PC-3 (cell line): Measurements from ENCODE around the gene DOK7. TPM values are rescaled to one million over a fixed set of nuclear protein-coding genes. Genes with fewer than 3 reads are reported as not detected.

ENCODE experiments used
- ATAC-seq: fragments of 200-7000 bp; cut with Tn5 transposase; 2 replicates; pipeline ENCODE4 v1.9.1; 2020; ENCODE audit warnings: mild to moderate bottlenecking, moderate library complexity
- BruUV-seq: library from RNA; stranded (reverse); fragments of 400-500 nt; replicated peaks from 2 replicates; lab custom pipeline; 2021; lab: Mats Ljungman, UMichigan
- CTCF ChIA-PET: fragments of 300-600 bp; sonication (Branson Sonifier 250); formaldehyde crosslinking; loops from one replicate; lab custom pipeline; 2022; ENCODE audit warnings: antibody characterized with exemption; lab: Charles Lee
- POLR2A ChIA-PET: fragments of 300-600 bp; sonication (Branson Sonifier 250); formaldehyde crosslinking; loops from one replicate; lab custom pipeline; 2022; ENCODE audit warnings: antibody characterized with exemption; ENCODE audit not compliant: unreplicated experiment; lab: Charles Lee
- DNase-seq: peaks from one replicate; pipeline ENCODE4 v3.0.0-alpha.2; 2015
- H2AFZ ChIP-seq: fragments of 300-600 bp; sonication (generic); 2 replicates; pipeline ENCODE4 v1.6.0; 2016; ENCODE audit warnings: antibody characterized with exemption, low read length
- H3F3A ChIP-seq: fragments of 300-600 bp; sonication (generic); one replicate; pipeline ENCODE4 v1.6.0; 2017; ENCODE audit warnings: antibody characterized with exemption, low read length, control low read depth, mild to moderate bottlenecking; ENCODE audit not compliant: unreplicated experiment
- H3K27ac ChIP-seq: fragments of 300-600 bp; sonication (generic); 2 replicates; pipeline ENCODE4 v1.5.1; 2016; ENCODE audit warnings: mild to moderate bottlenecking, low read length
- H3K27me3 ChIP-seq: fragments of 300-600 bp; sonication (generic); 2 replicates; pipeline ENCODE4 v1.6.1; 2016; ENCODE audit warnings: low read length, mixed read lengths
- H3K36me3 ChIP-seq: fragments of 300-600 bp; sonication (generic); 2 replicates; pipeline ENCODE4 v1.6.1; 2016; ENCODE audit warnings: low read depth, mixed run types, low read length, mixed read lengths
- H3K4me1 ChIP-seq: fragments of 300-600 bp; sonication (generic); 2 replicates; pipeline ENCODE4 v1.5.1; 2016; ENCODE audit warnings: low read length; ENCODE audit not compliant: insufficient read depth
- H3K4me2 ChIP-seq: fragments of 300-600 bp; sonication (generic); 2 replicates; pipeline ENCODE4 v1.6.0; 2016; ENCODE audit warnings: low read length
- H3K4me3 ChIP-seq: fragments of 300-600 bp; sonication (generic); 2 replicates; pipeline ENCODE4 v1.5.1; 2016; ENCODE audit warnings: mild to moderate bottlenecking, low read length, mixed read lengths
- H3K79me2 ChIP-seq: fragments of 300-600 bp; sonication (generic); 2 replicates; pipeline ENCODE4 v1.6.1; 2017; ENCODE audit warnings: low read length, mixed read lengths
- H3K9ac ChIP-seq: fragments of 300-600 bp; sonication (generic); 2 replicates; pipeline ENCODE4 v1.6.0; 2016; ENCODE audit warnings: mild to moderate bottlenecking, low read length
- H3K9me2 ChIP-seq: fragments of 300-600 bp; sonication (generic); replicated peaks from 2 replicates; pipeline ENCODE4 v1.6.1; 2016; ENCODE audit warnings: mixed run types, low read length, mixed read lengths
- H3K9me3 ChIP-seq: fragments of 300-600 bp; sonication (generic); 2 replicates; pipeline ENCODE4 v1.6.1; 2016; ENCODE audit warnings: low read length, mixed read lengths
- H4K20me1 ChIP-seq: fragments of 300-600 bp; sonication (generic); 2 replicates; pipeline ENCODE4 v1.6.1; 2016; ENCODE audit warnings: low read length, mixed read lengths
- EZH2 ChIP-seq: fragments of 300-600 bp; sonication (generic); IDR thresholded peaks from one replicate; pipeline ENCODE4 v1.6.1; 2017; ENCODE audit warnings: antibody characterized with exemption, mild to moderate bottlenecking, low read length; ENCODE audit not compliant: unreplicated experiment
- EZH2phosphoT487 ChIP-seq: fragments of 300-600 bp; sonication (generic); IDR thresholded peaks from 2 replicates; pipeline ENCODE4 v1.6.1; 2018; ENCODE audit warnings: mild to moderate bottlenecking, antibody characterized with exemption, low read length, borderline replicate concordance
- intact Hi-C: fragments of 100-400 bp; cut with micrococcal nuclease; formaldehyde crosslinking; loops from 2 replicates; pipeline ENCODE4 v1.9.0; 2023
- total RNA-seq: library from RNA; depleted of rRNA; stranded (reverse); fragments of >200 nt; gene quantifications from 2 replicates; pipeline ENCODE4 v1.2.3, GENCODE V29; 2014
- TF ChIP-seq, protein P1 (sequence below): fragments of 300-600 bp; sonication (generic); conservative IDR thresholded peaks from 2 replicates; pipeline ENCODE4 v1.5.1; 2017; ENCODE audit warnings: antibody characterized with exemption, low read depth, mild to moderate bottlenecking, low read length

Gene DOK7
- total RNA-seq, 1 experiment from 2014 or later: 2.5 TPM

DNA sequence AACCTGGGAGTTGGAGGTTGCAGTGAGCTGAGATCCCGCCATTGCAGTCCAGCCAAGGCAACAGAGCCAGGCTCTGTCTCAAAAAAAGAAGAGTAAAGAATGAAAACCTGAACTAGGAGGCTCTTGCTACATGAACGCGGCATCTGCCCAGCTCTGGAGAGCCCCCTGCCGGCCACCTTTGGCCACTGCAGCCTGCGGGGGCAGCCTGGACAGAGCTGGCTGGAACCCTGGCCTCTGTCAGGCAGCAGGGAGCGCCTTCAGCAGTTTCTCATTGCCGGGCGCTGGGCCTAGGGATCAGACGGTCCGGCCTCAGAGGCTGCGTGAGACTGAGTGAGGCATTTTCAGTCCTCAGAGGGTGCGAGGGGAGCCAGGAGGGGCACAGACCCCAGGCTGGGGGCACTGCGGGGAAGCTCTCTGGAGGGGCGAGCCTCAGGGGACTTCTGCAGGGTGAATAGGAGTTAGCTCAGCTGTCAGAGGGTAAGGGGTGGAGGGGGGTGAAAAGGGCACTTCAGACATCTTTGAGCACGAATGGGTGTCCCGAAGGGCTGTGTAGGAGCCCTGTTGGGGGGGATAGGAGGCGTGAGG, 17.5 kb downstream of the DOK7 start:
- no peak overlapping the region for H2AFZ ChIP-seq
- CTCF ChIA-PET: interaction anchor here (0.7 to 1.2 kb wide), 2 partner anchors 41 to 135 kb away, joined by 3 to 4 read pairs; no protein-coding TSS in a partner anchor
- POLR2A ChIA-PET: no interaction called here

DNA sequence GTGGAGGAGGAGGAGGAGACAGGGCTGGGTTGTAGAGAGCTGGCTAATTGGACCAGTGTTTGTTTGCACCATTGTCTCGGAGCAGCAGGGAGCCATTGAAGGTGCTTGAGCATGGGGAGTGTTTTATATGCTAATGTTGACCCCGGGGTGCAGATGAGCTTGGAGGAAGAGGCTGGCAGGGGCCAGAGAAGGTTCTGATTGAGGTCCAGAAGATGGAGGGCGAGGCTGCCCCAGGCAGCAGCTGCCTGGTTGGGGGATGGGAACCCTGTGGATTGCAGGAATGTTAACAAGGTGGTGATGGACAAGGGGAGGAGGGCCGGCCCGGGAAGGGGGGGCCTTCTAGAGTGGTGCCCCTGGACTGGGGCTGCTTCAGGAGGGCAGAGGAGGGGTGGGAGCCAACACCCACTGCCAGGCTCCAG, 18.0 kb downstream of the DOK7 start:
- ChIA-PET POLR2A (no interaction called here), CTCF (interaction anchor here (0.7 to 1.2 kb wide), 2 partner anchors 41 to 135 kb away, joined by 3 to 4 read pairs; no protein-coding TSS in a partner anchor)
- Histone ChIP-seq H2AFZ (no peak overlapping the region), H4K20me1 (no peaks in the 10 kb centered on the region), H3K27me3 (no peaks in the 10 kb centered on the region), H3K9me2 (no peaks in the 10 kb centered on the region), H3K4me3 (no peak overlapping the region), H3K4me1 (peaks cover 23% of the 10 kb centered on the region), H3K79me2 (no peaks in the 10 kb centered on the region), H3K4me2 (no peak overlapping the region), H3K27ac (no peak overlapping the region), H3K9me3 (no peaks in the 10 kb centered on the region), H3K36me3 (no peaks in the 10 kb centered on the region), H3F3A (no peaks in the 10 kb centered on the region), H3K9ac (no peak overlapping the region)
- TF ChIP-seq, protein P1, sequence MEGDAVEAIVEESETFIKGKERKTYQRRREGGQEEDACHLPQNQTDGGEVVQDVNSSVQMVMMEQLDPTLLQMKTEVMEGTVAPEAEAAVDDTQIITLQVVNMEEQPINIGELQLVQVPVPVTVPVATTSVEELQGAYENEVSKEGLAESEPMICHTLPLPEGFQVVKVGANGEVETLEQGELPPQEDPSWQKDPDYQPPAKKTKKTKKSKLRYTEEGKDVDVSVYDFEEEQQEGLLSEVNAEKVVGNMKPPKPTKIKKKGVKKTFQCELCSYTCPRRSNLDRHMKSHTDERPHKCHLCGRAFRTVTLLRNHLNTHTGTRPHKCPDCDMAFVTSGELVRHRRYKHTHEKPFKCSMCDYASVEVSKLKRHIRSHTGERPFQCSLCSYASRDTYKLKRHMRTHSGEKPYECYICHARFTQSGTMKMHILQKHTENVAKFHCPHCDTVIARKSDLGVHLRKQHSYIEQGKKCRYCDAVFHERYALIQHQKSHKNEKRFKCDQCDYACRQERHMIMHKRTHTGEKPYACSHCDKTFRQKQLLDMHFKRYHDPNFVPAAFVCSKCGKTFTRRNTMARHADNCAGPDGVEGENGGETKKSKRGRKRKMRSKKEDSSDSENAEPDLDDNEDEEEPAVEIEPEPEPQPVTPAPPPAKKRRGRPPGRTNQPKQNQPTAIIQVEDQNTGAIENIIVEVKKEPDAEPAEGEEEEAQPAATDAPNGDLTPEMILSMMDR: no peak
- TF ChIP-seq EZH2: no peak
- no peak for TF ChIP-seq EZH2phosphoT487
- intact Hi-C loops: no loop called here
- no TSS peak for BruUV-seq
- no peak for DNase-seq
- no peak for ATAC-seq

More for the DNA sequence above, 17.5 kb downstream of the DOK7 start:
- Histone ChIP-seq H3K27ac (no peak overlapping the region), H3F3A (no peaks in the 10 kb centered on the region), H3K36me3 (no peaks in the 10 kb centered on the region), H3K4me1 (peaks cover 23% of the 10 kb centered on the region), H3K4me3 (no peak overlapping the region), H3K9me2 (no peaks in the 10 kb centered on the region), H3K27me3 (no peaks in the 10 kb centered on the region), H3K79me2 (no peaks in the 10 kb centered on the region), H3K4me2 (no peak overlapping the region), H3K9me3 (no peaks in the 10 kb centered on the region), H4K20me1 (no peaks in the 10 kb centered on the region), H3K9ac (no peak overlapping the region)
- no TSS peak for BruUV-seq
- ATAC-seq (peak; percentile 49), DNase-seq (peak; percentile 74)
- TF ChIP-seq EZH2phosphoT487: no peak
- TF ChIP-seq, protein P1: peak; percentile 85
- intact Hi-C loops: loop anchor here (1.0 kb wide), 1 partner anchor 134 kb away; no protein-coding TSS in a partner anchor

DNA sequence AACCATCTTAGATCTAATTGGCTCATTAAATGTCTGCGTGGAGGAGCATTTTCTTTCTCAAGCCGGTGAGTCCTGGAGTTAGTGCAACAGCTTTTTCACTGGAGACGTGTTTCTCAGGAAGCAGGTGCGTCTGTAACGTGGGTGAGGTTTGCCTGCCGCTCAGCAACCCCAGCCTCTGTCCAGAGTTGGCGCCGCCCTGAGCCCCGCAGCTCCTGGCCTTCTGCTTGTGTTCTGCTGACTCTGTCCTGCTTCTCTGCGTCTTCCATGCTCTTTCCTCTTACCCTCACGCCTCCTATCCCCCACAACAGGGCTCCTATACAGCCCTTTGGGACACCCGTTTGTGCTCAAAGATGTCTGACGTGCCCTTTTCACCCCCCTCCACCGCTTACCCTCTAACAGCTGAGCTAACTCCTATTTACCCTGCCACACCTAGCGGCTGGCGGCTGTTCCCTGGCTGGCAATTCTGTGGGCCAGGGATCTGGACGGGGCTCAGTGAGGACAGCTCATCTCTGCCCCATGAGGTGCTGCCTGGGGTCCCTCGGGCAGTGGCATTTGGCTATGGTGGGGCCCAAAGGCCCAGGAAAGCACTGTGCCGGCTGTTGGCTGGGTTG, 18.8 kb downstream of the DOK7 start:
- Histone ChIP-seq H3K36me3 (no peaks in the 10 kb centered on the region), H2AFZ (no peak overlapping the region), H3K9me2 (no peaks in the 10 kb centered on the region), H3K4me3 (no peak overlapping the region), H3F3A (no peaks in the 10 kb centered on the region), H4K20me1 (no peaks in the 10 kb centered on the region), H3K79me2 (no peaks in the 10 kb centered on the region), H3K4me2 (no peak overlapping the region), H3K27me3 (no peaks in the 10 kb centered on the region), H3K27ac (no peak overlapping the region), H3K9ac (no peak overlapping the region), H3K9me3 (no peaks in the 10 kb centered on the region), H3K4me1 (peaks cover 23% of the 10 kb centered on the region)
- no peak for ATAC-seq
- no peak for DNase-seq
- no TSS peak for BruUV-seq
- ChIA-PET POLR2A (no interaction called here), CTCF (no interaction called here)
- intact Hi-C loops: no loop called here
- TF ChIP-seq EZH2phosphoT487: no peak
- TF ChIP-seq, protein P1: no peak
- no peak for TF ChIP-seq EZH2
